ENCODE measurements around the gene PACSIN1. TPM values are rescaled to one million over a fixed set of nuclear protein-coding genes. Genes with fewer than 3 reads are reported as not detected.

The PACSIN1 gene
- total RNA-seq, 2 experiments from 2014 or later = 19.3 to 88.4 TPM

DNA sequence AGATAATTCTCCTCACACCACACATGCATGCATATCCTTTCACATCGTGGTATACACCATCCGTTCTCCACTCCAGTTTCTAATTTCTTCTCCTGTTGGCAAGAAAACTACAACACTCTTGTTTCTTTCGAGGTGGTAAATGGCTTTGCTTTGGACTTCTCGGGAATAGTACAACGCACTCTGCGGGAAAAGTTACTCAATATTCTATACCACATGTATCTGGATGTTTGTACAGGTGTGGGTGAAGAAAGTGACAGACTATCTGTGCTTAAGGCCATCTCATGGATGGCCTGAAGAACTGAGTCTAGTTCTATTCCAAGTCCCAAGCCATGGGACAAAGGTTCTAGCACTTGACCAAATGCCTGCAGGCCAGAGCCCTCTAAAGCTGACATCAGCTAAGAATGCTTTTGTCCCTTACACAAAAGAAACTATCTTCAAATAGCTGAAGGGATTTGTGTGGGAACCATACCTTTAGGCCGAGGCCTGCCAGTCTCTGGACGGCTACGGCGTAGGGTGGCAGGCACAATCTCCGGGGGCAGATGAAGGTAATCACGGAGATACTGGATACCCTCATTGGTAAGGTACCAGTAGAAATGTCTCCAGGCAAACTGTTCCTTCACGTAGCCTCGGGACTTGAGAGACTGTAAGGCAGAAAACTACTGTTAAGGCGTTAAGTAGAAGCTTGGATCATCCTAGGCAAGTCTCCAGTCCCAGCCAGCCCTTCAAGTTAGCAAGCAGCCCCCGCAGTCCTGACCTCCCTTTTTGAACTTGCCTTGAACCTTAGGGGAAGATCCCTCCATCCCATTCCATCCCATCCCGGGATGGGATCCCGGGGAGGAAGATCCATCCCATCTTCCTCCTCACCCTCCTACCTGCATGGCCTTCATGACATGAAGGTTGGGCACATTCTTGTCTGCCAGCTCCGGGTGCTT is 41.4 kb upstream of the PACSIN1 start:
- CTCF ChIA-PET (ENCODE audit: unreplicated experiment) = interaction anchor here (0.6 kb wide), 1 partner anchor 178 kb away, joined by 4 read pairs; no protein-coding TSS in a partner anchor
- no peak for DNase-seq (ENCODE audit: low spot score)
- intact Hi-C loops (cut with micrococcal nuclease; ENCODE audit: unreplicated experiment) = no loop called here
- H3K4me1 ChIP-seq (ENCODE audit: insufficient read depth, low read length, poor library complexity, severe bottlenecking) = peaks cover 21% of the 10 kb centered on the region
- H3K9me3 ChIP-seq (ENCODE audit: low read length) = peaks cover 3% of the 10 kb centered on the region; the same call in 1 of the 2 replicates
- peaks cover 55% of the 10 kb centered on the region for H3K79me2 ChIP-seq (ENCODE audit: insufficient read depth, low read depth, low read length)
- peak overlapping the region; percentile 70 for H3K27ac ChIP-seq (ENCODE audit: low read depth, low read length, poor library complexity, severe bottlenecking)
- POLR2A ChIA-PET = interaction anchor here (0.5 to 2.1 kb wide), 3 partner anchors 36 to 188 kb away, joined by 4 to 7 read pairs (median 6); partner anchors contain the start of gene HMGA1
- H3K4me3 ChIP-seq (ENCODE audit: low read depth, low read length, poor library complexity, severe bottlenecking) = peak overlapping the region; percentile 97
- peaks cover 13% of the 10 kb centered on the region; the same call in 1 of the 2 replicates for H4K20me1 ChIP-seq (ENCODE audit: insufficient read depth, low read length)
- peak overlapping the region; percentile 65 for H3K4me2 ChIP-seq (ENCODE audit: low read length)
- peaks cover 61% of the 10 kb centered on the region for H3K36me3 ChIP-seq (ENCODE audit: insufficient read depth, low read length)
- no TSS peak for BruUV-seq (replicated peaks)
- TF ChIP-seq CTCF (conservative IDR thresholded peaks at IDR 0.05; ENCODE audit: low read length) (no peak), EZH2phosphoT487 (IDR thresholded peaks at IDR 0.05; ENCODE audit: borderline replicate concordance, low read depth, low read length) (no peak)
- no peaks in the 10 kb centered on the region for H3K9me2 ChIP-seq (ENCODE audit: insufficient read depth, low read length)
- H2AFZ ChIP-seq (ENCODE audit: low read length) = no peak overlapping the region

DNA sequence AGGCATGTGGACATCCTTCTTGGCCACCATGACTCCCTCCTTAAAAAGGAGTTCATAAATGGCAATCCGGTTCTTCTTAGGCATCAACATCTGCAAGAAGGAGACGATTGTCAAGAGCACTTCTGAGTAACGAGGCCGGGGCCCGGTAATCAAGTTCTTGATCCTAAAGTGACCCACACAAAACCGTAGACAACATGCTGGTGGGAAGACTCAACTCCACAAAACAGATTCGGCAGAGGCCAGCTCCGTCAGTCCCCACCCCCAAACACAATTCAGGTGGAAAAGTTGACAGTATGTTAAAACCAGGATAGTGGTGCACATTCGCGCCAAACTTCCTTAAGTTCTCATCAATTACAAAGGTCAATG is 40.8 kb upstream of the PACSIN1 start:
- Histone ChIP-seq H2AFZ (ENCODE audit: low read length) (no peak overlapping the region), H4K20me1 (ENCODE audit: insufficient read depth, low read length) (peaks cover 13% of the 10 kb centered on the region; the same call in 1 of the 2 replicates), H3K4me3 (ENCODE audit: low read depth, low read length, poor library complexity, severe bottlenecking) (peak overlapping the region; percentile 97), H3K4me1 (ENCODE audit: insufficient read depth, low read length, poor library complexity, severe bottlenecking) (peaks cover 21% of the 10 kb centered on the region), H3K9me3 (ENCODE audit: low read length) (peaks cover 3% of the 10 kb centered on the region; the same call in 1 of the 2 replicates), H3K9me2 (ENCODE audit: insufficient read depth, low read length) (no peaks in the 10 kb centered on the region), H3K36me3 (ENCODE audit: insufficient read depth, low read length) (peaks cover 55% of the 10 kb centered on the region), H3K27ac (ENCODE audit: low read depth, low read length, poor library complexity, severe bottlenecking) (peak overlapping the region; percentile 70), H3K4me2 (ENCODE audit: low read length) (peak overlapping the region; percentile 65), H3K79me2 (ENCODE audit: insufficient read depth, low read depth, low read length) (peaks cover 52% of the 10 kb centered on the region)
- ChIA-PET POLR2A (interaction anchor here (1.9 to 2.1 kb wide), 2 partner anchors 10 to 188 kb away, joined by 6 to 14 read pairs; partner anchors contain the start of gene HMGA1), CTCF (ENCODE audit: unreplicated experiment) (interaction anchor here (0.6 kb wide), 1 partner anchor 178 kb away, joined by 4 read pairs; no protein-coding TSS in a partner anchor)
- peak; percentile 23 for DNase-seq (ENCODE audit: low spot score)
- TSS peak; percentile 74 for BruUV-seq (replicated peaks)
- intact Hi-C loops (cut with micrococcal nuclease; ENCODE audit: unreplicated experiment) = no loop called here
- TF ChIP-seq EZH2phosphoT487 (IDR thresholded peaks at IDR 0.05; ENCODE audit: borderline replicate concordance, low read depth, low read length) (no peak), CTCF (conservative IDR thresholded peaks at IDR 0.05; ENCODE audit: low read length) (no peak)

Measured in OCI-LY7 (cell line).